T-helper 22 cell (primary cell): ENCODE results near the gene RAB5IF.
"Not testable (repeated sequence)": the region's sequence is repeated elsewhere in the genome, so short reads cannot be mapped to it uniquely, and the experiment has no call there.

ENCODE experiments used
- DNase-seq: peaks from one replicate; pipeline ENCODE4 v3.0.0-alpha.2; 2020; ENCODE audit warnings: low read depth

RAB5IF gene

DNA sequence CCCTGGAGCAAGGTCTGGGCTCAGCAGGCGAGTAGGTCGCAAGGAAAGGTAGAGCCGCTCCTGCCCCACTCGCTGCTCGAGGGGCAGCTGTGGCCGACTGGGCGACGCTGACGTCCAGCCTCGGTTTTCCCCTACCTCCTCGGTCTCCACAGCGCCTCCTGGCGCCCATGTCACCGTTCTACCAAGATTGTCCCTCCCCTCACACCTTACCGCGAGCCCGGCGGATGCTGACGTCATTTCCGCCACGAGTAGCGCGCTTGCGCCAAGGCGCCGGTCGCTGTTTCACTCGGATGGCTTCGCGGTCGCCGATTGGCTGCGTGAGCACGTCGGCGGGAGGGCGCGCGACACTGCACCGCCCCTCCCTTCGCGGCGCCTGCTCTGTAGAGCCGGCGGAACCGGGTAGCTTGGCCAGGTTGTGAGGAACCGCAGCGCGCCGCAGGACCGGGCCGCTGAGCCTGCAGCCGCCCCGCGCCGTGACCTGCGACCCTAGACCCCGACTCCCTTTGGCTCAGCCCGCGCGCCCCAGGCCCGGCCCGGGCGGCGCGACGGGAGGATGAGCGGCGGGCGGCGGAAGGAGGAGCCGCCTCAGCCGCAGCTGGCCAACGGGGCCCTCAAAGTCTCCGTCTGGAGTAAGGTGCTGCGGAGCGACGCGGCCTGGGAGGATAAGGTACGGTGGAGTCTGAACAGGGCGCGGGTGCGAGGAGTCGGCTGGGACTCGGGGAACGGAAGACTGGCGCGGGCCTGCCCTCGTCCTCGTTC is at the start of gene RAB5IF:
Gene RAB5IF (plus strand): TSS at position 381 of the 759 bp plus-strand sequence. CDS start 173 bp downstream, at position 554.
- DNase-seq: peak; percentile 97

- no peak for DNase-seq
Measured at GRCh38 chr20:36562724-36563123, 42.9 kb upstream of the RAB5IF start.

- no peak for DNase-seq
Measured at GRCh38 chr20:36563374-36563773, 42.2 kb upstream of the RAB5IF start.

DNA sequence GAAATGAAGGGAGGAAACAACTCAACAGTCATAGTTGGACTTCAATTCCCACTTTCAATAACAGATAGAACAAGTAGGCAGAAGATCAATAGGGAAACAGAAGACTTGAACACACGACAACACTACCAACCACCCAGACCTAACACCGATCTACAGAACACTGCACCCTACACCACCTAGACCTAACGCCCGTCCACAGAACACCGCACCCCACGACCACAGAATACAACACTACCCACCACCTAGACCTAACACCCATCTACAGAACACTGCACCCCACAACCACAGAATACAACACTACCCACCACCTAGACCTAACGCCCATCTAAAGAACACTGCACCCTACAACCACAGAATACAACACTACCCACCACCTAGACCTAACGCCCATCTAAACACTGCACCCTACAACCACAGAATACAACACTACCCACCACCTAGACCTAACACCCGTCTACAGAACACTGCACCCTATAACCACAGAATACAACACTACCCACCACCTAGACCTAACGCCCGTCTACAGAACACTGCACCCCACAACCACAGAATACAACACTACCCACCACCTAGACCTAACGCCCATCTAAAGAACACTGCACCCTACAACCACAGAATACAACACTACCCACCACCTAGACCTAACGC is 41.4 kb upstream of the RAB5IF start:
- DNase-seq: not testable (repeated sequence)

GRCh38 chr20:36564726-36565121 is 40.9 kb upstream of the RAB5IF start:
- not testable (repeated sequence) for DNase-seq

- no peak for DNase-seq
Measured at GRCh38 chr20:36565520-36565919, 40.1 kb upstream of the RAB5IF start.

- no peak for DNase-seq
Measured at GRCh38 chr20:36569847-36570429, 35.6 kb upstream of the RAB5IF start.

GRCh38 chr20:36571564-36572504 is 33.7 kb upstream of the RAB5IF start:
- DNase-seq: no peak

GRCh38 chr20:36572701-36573102 is 32.9 kb upstream of the RAB5IF start:
- DNase-seq: peak; percentile 60

DNA sequence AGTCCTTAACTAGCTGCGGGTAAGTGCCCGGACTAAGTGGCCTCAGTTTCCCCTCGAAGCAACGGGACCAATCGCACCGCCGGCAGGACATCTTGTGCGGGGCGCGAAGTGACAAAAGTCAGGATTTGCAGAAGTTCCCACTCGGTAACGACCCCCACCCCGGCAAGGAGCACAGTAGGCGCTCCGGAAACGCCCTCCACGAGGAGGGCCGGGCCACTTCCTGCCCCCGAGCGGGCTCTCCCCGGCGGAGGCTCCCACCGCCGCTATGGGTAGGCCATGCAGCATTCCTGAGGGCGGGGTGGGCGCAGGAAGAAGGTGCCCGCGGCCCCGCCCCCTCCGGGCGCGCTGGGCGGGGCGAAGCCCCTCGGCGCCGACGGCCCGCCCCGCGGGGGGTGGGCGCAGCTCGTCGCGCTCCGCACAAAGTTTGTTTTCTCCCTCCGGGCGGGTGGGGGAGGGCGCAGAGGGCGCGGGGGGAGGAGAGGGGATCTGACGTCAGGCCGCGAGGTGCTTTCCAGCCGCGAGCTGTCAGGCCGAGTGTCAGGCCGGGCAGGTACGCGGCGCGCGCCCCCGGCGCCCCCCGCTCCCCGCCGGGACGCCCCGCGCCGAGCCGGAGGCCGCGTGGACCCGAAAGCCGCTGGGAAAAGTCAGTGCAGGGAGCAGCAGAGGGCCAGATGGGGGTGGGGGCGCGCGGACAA is 32.3 kb upstream of the RAB5IF start, which contains the start of gene TGIF2:
Gene TGIF2 (plus strand): TSS at position 495 of the 695 bp plus-strand sequence. CDS start 5,178 bp downstream, outside the sequence.
- peak; percentile 87 for DNase-seq

DNA sequence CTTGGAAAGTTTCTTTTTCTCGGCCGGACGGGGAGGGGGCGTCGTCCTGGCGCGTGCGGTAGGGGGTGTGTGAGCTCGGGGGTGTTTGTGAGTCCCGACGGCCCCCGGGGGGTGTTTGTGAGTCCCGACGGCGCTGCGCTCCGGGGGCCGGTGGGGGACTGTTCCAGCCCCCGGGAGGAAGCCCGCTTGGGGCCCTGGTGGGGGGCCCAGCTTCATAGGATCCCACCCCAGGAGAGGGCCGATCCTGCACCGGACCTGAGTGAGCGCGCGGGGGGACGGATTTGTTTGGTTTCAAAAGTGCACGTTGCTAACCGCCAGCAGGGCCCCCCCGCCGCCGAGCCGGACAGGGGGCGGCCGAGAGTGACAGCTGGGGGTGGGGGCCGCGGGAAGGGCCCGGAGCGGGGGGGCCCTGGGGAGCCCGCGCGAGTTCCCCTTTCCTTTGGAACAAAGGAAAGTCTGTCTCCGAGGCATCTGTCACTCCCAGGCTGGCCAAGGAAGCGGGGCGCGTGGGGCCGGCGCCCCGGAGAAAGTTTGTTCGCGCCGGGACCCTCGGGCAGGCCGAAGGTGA is 31.7 kb upstream of the RAB5IF start:
- peak; percentile 25 for DNase-seq

- DNase-seq: peak; percentile 18
Measured at GRCh38 chr20:36574366-36575135, 31.0 kb upstream of the RAB5IF start.

- DNase-seq: no peak
Measured at GRCh38 chr20:36576081-36576445, 29.5 kb upstream of the RAB5IF start.

DNA sequence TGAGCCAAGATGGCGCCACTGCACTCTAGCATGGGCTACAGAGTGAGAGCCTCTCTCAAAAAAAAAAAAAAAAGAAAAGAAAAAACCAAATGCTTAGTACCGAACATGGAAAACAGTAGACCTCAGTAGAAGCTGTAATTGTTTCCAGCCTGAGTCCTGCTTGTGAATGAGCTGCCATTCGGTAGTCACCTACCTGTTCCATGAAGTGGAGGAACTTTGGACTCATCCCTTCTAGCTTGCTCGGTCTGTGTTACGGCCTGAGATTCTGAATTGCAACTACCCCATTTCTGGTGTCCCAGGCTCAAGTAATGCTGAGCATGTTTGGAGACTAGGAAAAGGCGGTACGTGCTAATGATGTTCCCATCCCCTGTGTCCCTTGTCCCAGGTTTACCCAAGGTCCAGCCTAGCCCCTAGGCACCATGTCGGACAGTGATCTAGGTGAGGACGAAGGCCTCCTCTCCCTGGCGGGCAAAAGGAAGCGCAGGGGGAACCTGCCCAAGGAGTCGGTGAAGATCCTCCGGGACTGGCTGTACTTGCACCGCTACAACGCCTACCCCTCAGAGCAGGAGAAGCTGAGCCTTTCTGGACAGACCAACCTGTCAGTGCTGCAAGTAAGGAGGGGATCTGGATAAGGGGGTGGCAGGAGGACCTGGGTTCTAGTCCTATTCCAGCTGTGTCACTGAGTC is 27.1 kb upstream of the RAB5IF start:
- DNase-seq: no peak

DNA sequence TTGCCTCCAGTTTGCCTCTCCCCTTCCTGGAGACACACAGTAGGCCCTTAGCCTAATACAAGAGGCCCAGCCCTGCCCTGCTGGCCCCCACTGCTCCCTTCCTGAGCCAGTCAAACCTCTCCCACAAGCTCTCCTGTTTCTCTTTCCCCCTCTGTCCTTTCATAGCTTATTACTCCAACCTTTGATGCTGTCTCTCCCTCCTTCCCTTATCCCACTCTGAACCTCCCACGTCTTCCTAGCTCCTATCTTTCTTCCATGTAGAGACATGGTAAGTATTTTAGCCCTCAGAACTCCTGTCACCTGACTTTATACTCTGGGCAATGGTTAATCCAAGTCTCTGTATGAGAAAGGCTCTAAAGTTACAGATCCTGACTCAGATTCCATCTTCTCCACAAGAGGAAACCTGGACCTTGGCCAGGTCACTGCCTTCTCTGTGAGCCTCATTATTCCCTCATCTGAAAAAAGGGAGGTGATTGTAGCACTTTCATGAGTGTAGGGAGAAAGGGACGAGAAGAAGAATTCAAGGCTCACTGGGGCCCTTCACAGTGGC is 25.5 kb upstream of the RAB5IF start:
- no peak for DNase-seq

- DNase-seq: no peak
Measured at GRCh38 chr20:36582322-36582721, 23.3 kb upstream of the RAB5IF start.

- no peak for DNase-seq
Measured at GRCh38 chr20:36582821-36583220, 22.8 kb upstream of the RAB5IF start.

- no peak for DNase-seq
Measured at GRCh38 chr20:36584018-36584481, 21.5 kb upstream of the RAB5IF start.
